ENCODE results near the gene ADCY5.
A peak's percentile ranks its signal among the peaks of the same experiment; 100 is the strongest.

The ADCY5 gene

DNA sequence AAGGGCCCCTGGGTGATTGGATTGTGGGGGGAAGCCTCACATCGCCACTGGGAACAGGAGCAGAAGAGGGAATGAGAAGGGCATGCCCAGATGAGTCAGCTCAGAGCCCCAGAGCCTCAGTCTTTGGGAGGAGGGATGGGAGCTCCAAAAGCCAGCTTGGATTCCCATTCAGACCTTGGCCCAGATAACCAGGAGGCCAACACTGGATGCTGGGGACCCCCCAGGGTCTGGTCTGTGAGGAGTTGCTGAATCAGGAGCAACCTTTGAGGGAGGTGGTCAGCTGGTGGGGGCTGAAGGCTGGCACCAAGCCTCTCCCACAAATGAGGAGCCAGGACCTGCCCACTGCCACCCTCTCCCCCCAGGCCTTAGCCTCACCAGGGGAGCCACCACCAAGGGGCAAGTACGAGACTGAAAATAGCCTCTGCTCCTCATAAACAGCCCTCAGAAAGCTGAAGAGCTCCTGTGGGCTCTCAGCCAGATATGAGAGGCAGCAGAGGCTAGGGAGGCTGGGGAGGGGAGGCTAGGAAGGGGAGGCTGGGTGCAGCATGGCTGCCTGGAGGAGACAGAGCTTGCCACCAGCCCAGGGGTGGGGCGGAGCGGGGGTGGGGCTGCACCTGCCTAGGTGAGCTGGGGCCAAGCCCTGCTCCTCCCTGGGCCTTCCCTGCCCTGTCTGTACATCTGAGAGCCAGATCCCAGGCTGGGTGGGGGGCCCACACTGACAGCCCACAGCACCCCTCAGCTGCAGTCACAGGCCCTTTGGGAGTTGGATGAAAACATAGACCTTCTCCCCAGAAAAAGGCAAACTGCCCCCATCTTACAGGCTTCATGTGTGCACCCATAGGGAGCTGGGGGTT lies 147.3 kb downstream of the ADCY5 start:
- Histone ChIP-seq H3K9me3 (ENCODE audit: control insufficient read depth, insufficient read depth, low read depth, low read length) (no peaks in the 10 kb centered on the region), H3K36me3 (ENCODE audit: control insufficient read depth in 2 of 2, insufficient read depth in 1 of 2, low read length in 2 of 2) (no peaks in the 10 kb centered on the region), H3K4me3 (ENCODE audit: low read depth, low read length) (no peak overlapping the region), H3K27ac (ENCODE audit: extremely low read depth, low read depth, low read length) (no peak overlapping the region), H3K4me1 (ENCODE audit: control insufficient read depth, insufficient read depth, low read length) (no peaks in the 10 kb centered on the region)
- TF ChIP-seq GLIS1 (tag by site-specific recombination; IDR thresholded peaks at IDR 0.05) (peak; percentile 98), ZSCAN16 (tag by site-specific recombination; IDR thresholded peaks at IDR 0.05) (no peak)
- CTCF ChIA-PET, result no interaction called here
- POLR2A ChIA-PET, result no interaction called here

GRCh38 chr3:123300583-123300982 lies 148.3 kb downstream of the ADCY5 start:
- no peak for TF ChIP-seq ZNF473 (tag by site-specific recombination; IDR thresholded peaks at IDR 0.05)
- no peak for TF ChIP-seq ZNF785 (tag by site-specific recombination; IDR thresholded peaks at IDR 0.05)
- TF ChIP-seq, protein P1, sequence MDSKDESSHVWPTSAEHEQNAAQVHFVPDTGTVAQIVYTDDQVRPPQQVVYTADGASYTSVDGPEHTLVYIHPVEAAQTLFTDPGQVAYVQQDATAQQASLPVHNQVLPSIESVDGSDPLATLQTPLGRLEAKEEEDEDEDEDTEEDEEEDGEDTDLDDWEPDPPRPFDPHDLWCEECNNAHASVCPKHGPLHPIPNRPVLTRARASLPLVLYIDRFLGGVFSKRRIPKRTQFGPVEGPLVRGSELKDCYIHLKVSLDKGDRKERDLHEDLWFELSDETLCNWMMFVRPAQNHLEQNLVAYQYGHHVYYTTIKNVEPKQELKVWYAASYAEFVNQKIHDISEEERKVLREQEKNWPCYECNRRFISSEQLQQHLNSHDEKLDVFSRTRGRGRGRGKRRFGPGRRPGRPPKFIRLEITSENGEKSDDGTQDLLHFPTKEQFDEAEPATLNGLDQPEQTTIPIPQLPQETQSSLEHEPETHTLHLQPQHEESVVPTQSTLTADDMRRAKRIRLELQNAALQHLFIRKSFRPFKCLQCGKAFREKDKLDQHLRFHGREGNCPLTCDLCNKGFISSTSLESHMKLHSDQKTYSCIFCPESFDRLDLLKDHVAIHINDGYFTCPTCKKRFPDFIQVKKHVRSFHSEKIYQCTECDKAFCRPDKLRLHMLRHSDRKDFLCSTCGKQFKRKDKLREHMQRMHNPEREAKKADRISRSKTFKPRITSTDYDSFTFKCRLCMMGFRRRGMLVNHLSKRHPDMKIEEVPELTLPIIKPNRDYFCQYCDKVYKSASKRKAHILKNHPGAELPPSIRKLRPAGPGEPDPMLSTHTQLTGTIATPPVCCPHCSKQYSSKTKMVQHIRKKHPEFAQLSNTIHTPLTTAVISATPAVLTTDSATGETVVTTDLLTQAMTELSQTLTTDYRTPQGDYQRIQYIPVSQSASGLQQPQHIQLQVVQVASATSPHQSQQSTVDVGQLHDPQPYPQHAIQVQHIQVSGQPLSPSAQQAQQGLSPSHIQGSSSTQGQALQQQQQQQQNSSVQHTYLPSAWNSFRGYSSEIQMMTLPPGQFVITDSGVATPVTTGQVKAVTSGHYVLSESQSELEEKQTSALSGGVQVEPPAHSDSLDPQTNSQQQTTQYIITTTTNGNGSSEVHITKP (tag by site-specific recombination; IDR thresholded peaks at IDR 0.05), result no peak
- no peak for TF ChIP-seq ZNF148 (tag by site-specific recombination; IDR thresholded peaks at IDR 0.05; ENCODE audit: borderline replicate concordance)
- no peak for TF ChIP-seq BCL6B (tag by site-specific recombination; IDR thresholded peaks at IDR 0.05)
- no peak for TF ChIP-seq PRDM4 (tag by site-specific recombination; IDR thresholded peaks at IDR 0.05)
- no peak for TF ChIP-seq ZBTB10 (tag by site-specific recombination; IDR thresholded peaks at IDR 0.05)
- no peak for TF ChIP-seq OSR2 (tag by site-specific recombination; IDR thresholded peaks at IDR 0.05)
- TF ChIP-seq, protein P2, sequence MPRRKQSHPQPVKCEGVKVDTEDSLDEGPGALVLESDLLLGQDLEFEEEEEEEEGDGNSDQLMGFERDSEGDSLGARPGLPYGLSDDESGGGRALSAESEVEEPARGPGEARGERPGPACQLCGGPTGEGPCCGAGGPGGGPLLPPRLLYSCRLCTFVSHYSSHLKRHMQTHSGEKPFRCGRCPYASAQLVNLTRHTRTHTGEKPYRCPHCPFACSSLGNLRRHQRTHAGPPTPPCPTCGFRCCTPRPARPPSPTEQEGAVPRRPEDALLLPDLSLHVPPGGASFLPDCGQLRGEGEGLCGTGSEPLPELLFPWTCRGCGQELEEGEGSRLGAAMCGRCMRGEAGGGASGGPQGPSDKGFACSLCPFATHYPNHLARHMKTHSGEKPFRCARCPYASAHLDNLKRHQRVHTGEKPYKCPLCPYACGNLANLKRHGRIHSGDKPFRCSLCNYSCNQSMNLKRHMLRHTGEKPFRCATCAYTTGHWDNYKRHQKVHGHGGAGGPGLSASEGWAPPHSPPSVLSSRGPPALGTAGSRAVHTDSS (tag by site-specific recombination; IDR thresholded peaks at IDR 0.05), result no peak
- no peak for TF ChIP-seq ZNF777 (tag by site-specific recombination; IDR thresholded peaks at IDR 0.05; ENCODE audit: borderline replicate concordance)
- H3K27ac ChIP-seq (ENCODE audit: extremely low read depth, low read depth, low read length), result no peak overlapping the region
- H3K36me3 ChIP-seq (ENCODE audit: control insufficient read depth in 2 of 2, insufficient read depth in 1 of 2, low read length in 2 of 2), result no peaks in the 10 kb centered on the region
- no peaks in the 10 kb centered on the region for H3K9me3 ChIP-seq (ENCODE audit: control insufficient read depth, insufficient read depth, low read depth, low read length)
- ChIA-PET CTCF (interaction anchor here (0.6 kb wide), 1 partner anchor 189 kb away, joined by 3 read pairs; no protein-coding TSS in a partner anchor), POLR2A (no interaction called here)
- no peak overlapping the region for H3K4me3 ChIP-seq (ENCODE audit: low read depth, low read length)
- H3K4me1 ChIP-seq (ENCODE audit: control insufficient read depth, insufficient read depth, low read length), result no peaks in the 10 kb centered on the region
